Cardiac fibroblast (primary cell): Measurements from ENCODE around the gene SLC5A3.
A peak's percentile ranks its signal among the peaks of the same experiment; 100 is the strongest.

Experiments used
- DNase-seq, 2 donors: peaks; one replicate each; pipeline versions ENCODE4 v3.0.0 to v3.0.0-alpha.2; 2010; ENCODE audit warnings: low read depth in 2 of 2
- H3K4me3 ChIP-seq, 2 donors: replicated peaks in 1 of 2; 1 replicate in 1 of 2; 2 replicates in 1 of 2; pipeline ENCODE4 v1.5.1; 2011; ENCODE audit warnings: low read depth in 2 of 2, low read length in 2 of 2, mild to moderate bottlenecking in 2 of 2, moderate library complexity in 1 of 2
- TF ChIP-seq, protein P1 (sequence below): IDR thresholded peaks from one replicate; pipeline ENCODE4 v1.5.1; 2011; ENCODE audit warnings: low read depth, mild to moderate bottlenecking, low read length, inconsistent platforms

The SLC5A3 gene

GRCh38 chr21:34097442-34097841 is 24.1 kb downstream of the SLC5A3 start:
- no peak overlapping the region for H3K4me3 ChIP-seq
- TF ChIP-seq, protein P1, sequence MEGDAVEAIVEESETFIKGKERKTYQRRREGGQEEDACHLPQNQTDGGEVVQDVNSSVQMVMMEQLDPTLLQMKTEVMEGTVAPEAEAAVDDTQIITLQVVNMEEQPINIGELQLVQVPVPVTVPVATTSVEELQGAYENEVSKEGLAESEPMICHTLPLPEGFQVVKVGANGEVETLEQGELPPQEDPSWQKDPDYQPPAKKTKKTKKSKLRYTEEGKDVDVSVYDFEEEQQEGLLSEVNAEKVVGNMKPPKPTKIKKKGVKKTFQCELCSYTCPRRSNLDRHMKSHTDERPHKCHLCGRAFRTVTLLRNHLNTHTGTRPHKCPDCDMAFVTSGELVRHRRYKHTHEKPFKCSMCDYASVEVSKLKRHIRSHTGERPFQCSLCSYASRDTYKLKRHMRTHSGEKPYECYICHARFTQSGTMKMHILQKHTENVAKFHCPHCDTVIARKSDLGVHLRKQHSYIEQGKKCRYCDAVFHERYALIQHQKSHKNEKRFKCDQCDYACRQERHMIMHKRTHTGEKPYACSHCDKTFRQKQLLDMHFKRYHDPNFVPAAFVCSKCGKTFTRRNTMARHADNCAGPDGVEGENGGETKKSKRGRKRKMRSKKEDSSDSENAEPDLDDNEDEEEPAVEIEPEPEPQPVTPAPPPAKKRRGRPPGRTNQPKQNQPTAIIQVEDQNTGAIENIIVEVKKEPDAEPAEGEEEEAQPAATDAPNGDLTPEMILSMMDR = no peak
- DNase-seq = no peak

DNA sequence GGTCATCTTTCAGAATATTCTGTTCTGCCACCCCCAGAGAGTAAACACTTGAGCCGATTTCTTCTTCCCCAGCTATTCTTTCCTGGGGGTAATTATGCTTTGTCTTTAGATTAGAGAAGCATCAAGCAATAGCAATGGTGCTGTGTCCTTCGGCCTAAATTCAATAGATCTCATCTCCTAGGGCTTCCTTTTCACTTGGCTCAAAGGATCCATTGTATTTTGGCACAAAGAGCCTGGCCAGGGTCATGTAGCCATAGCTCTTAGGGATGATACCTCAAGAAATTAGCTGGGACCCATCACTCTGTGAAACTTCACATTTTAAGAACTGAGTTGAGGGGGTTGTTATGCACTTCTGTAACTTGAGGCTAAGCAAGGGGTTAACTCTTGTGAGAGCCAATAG is 27.0 kb downstream of the SLC5A3 start:
- no peak overlapping the region for H3K4me3 ChIP-seq
- DNase-seq = no peak
- TF ChIP-seq, protein P1 = no peak

DNA sequence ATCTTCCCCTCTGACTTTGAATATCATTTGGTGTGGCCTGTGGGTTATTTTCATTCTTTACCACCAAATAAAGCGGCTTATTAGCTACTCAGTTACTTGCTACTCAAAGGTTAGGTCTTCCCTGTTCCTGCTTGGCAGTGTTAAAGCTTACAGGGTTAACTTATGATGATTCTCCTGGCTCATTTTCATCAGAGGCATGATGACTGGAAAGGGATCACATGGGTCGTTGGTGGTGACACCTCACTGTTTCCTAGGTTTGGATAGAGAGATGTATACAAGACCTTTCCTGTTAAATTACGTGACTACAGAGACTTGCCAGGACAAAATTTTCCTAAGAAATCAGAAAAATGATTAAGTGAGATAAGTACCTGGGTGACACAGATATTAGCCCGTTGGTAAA is 27.4 kb downstream of the SLC5A3 start:
- peak in 1 of 2 donors; percentile 20 for DNase-seq
- TF ChIP-seq, protein P1 = no peak
- no peak overlapping the region for H3K4me3 ChIP-seq

GRCh38 chr21:34105947-34106541 is 32.7 kb downstream of the SLC5A3 start:
- DNase-seq = no peak
- no peak overlapping the region for H3K4me3 ChIP-seq
- TF ChIP-seq, protein P1 = no peak

- DNase-seq = no peak
- TF ChIP-seq, protein P1 = no peak
- H3K4me3 ChIP-seq = no peak overlapping the region
Measured at GRCh38 chr21:34107606-34108005, 34.2 kb downstream of the SLC5A3 start.

DNA sequence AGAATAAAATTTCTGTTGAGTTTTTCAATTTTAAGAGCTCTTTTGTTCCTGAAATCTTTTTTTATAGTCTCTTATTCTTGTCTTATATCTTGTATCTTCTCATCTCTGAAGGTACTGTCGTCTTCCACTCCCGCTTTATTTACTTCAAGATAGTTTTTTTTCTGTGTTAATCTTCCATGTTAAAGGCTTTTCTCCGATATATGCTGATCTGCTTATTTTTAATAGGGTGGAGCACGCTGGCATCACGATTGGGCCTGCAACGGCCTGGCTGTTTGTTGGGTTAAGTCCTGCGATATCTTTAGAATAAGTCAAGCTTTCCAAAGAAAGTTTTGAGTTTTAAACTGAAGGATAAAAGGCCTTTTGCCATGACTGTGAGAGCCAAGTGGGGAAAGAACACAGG is 35.7 kb downstream of the SLC5A3 start:
- no peak for DNase-seq
- no peak overlapping the region for H3K4me3 ChIP-seq
- TF ChIP-seq, protein P1 = no peak

DNA sequence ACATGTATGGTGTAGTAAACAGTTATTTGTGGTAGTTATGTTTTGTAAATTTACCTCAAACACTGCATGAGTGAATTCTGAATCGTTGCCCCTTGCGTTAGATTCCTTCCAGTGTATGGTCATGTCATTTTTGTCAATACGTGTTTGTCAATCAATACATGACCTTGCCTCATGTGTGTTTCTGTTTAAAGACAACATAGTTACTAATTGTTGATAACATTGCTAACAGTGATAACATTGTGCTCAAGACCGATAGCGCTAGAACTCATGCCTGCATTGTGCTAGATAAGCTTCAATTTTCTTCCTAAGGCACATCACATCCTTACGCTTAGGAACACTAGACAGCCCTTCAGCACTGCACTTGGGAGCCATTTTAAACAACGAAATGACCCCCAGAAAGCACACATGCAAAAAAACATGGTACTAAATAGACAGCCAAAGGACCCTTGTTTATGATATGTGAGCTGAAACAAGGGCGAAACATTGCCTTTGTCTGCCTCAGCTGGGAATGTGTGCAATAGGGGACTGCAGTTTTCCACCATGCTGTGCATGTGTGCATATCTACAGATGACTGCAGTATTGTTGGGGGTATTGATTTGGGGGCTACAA is 37.3 kb downstream of the SLC5A3 start:
- H3K4me3 ChIP-seq = no peak overlapping the region
- TF ChIP-seq, protein P1 = no peak
- no peak for DNase-seq
